Astrocyte (in vitro differentiated cells and primary cell): Measurements from ENCODE around the gene RAD52. TPM values are rescaled to one million over a fixed set of nuclear protein-coding genes. Genes with fewer than 3 reads are reported as not detected.

Experiments
- DNase-seq: peaks from one replicate; pipeline ENCODE4 v3.0.0-alpha.2; 2010; ENCODE audit warnings: low read depth
- FAIRE-seq: peaks from 2 replicates; lab custom pipeline; 2011; peaks lifted over from hg19 to GRCh38; lab: Jason Lieb, UNC
- H2AFZ ChIP-seq: 2 replicates; pipeline ENCODE4 v1.6.0; 2012; ENCODE audit warnings: low read depth, low read length, inconsistent platforms
- H3K27ac ChIP-seq: 2 replicates; pipeline ENCODE4 v1.5.1; 2011; ENCODE audit warnings: low read depth, low read length, inconsistent platforms
- H3K27me3 ChIP-seq: 2 replicates; pipeline ENCODE4 v1.6.0; 2011; ENCODE audit warnings: low read length, inconsistent platforms; ENCODE audit not compliant: insufficient read depth
- H3K36me3 ChIP-seq: 2 replicates; pipeline ENCODE4 v1.5.1; 2011; ENCODE audit warnings: low read length, inconsistent platforms; ENCODE audit not compliant: insufficient read depth
- H3K4me1 ChIP-seq: 2 replicates; pipeline ENCODE4 v1.5.1; 2011; ENCODE audit warnings: low read length, inconsistent platforms; ENCODE audit not compliant: insufficient read depth
- H3K4me2 ChIP-seq: 2 replicates; pipeline ENCODE4 v1.6.0; 2012; ENCODE audit warnings: low read length, inconsistent platforms
- H3K4me3 ChIP-seq: 2 replicates; pipeline ENCODE4 v1.5.1; 2011; ENCODE audit warnings: low read depth, mild to moderate bottlenecking, low read length, inconsistent platforms; ENCODE audit not compliant: insufficient read depth
- H3K79me2 ChIP-seq: 2 replicates; pipeline ENCODE4 v1.6.0; 2012; ENCODE audit warnings: mild to moderate bottlenecking, low read length, inconsistent platforms; ENCODE audit not compliant: insufficient read depth
- H3K9ac ChIP-seq: 2 replicates; pipeline ENCODE4 v1.6.0; 2012; ENCODE audit warnings: mild to moderate bottlenecking, low read length, inconsistent platforms
- H3K9me3 ChIP-seq: 2 replicates; pipeline ENCODE4 v1.5.1; 2012; ENCODE audit warnings: low read depth, mild to moderate bottlenecking, low read length, inconsistent platforms; ENCODE audit not compliant: insufficient read depth
- H4K20me1 ChIP-seq: 2 replicates; pipeline ENCODE4 v1.6.0; 2012; ENCODE audit warnings: low read length, inconsistent platforms; ENCODE audit not compliant: insufficient read depth
- H3K27ac Mint-ChIP-seq: one replicate; pipeline ENCODE4 v1.8.0; 2021; ENCODE audit warnings: mild to moderate bottlenecking, mixed read lengths; ENCODE audit not compliant: unreplicated experiment
- H3K27me3 Mint-ChIP-seq: one replicate; pipeline ENCODE4 v1.8.0; 2021; ENCODE audit warnings: low read depth, mixed read lengths; ENCODE audit not compliant: unreplicated experiment
- H3K36me3 Mint-ChIP-seq: one replicate; pipeline ENCODE4 v1.8.0; 2021; ENCODE audit warnings: low read depth, mixed read lengths; ENCODE audit not compliant: unreplicated experiment
- H3K4me1 Mint-ChIP-seq: one replicate; pipeline ENCODE4 v1.8.0; 2021; ENCODE audit warnings: low read depth, mixed read lengths; ENCODE audit not compliant: unreplicated experiment
- H3K4me3 Mint-ChIP-seq: one replicate; pipeline ENCODE4 v1.8.0; 2021; ENCODE audit warnings: mild to moderate bottlenecking, moderate library complexity, mixed read lengths; ENCODE audit not compliant: unreplicated experiment
- H3K9me3 Mint-ChIP-seq: one replicate; pipeline ENCODE4 v1.8.0; 2021; ENCODE audit warnings: mild to moderate bottlenecking, mixed read lengths; ENCODE audit not compliant: unreplicated experiment
- CTCF ChIP-seq: IDR thresholded peaks from 2 replicates; pipeline ENCODE4 v1.5.1; 2011; ENCODE audit warnings: low read depth, mild to moderate bottlenecking, inconsistent platforms, low read length, moderate library complexity; ENCODE audit not compliant: insufficient read depth
- EZH2 ChIP-seq: IDR thresholded peaks from 2 replicates; pipeline ENCODE4 v1.6.1; 2012; ENCODE audit warnings: mild to moderate bottlenecking, low read length, inconsistent platforms; ENCODE audit not compliant: insufficient read depth
- total RNA-seq: library from RNA; stranded (reverse); gene quantifications from 2 replicates; pipeline ENCODE4 v1.2.1, GENCODE V29; 2021

The RAD52 gene
- total RNA-seq, 1 donor from 2014 or later = 11.7 TPM

- Histone ChIP-seq H3K4me2 (no peak overlapping the region), H2AFZ (no peak overlapping the region), H3K9me3 (no peaks in the 10 kb centered on the region), H4K20me1 (peaks cover 28% of the 10 kb centered on the region), H3K4me3 (no peak overlapping the region), H3K79me2 (no peaks in the 10 kb centered on the region), H3K27me3 (no peaks in the 10 kb centered on the region), H3K27ac (no peak overlapping the region), H3K36me3 (peaks cover 58% of the 10 kb centered on the region), H3K4me1 (peaks cover 3% of the 10 kb centered on the region), H3K9ac (no peak overlapping the region)
- Mint-ChIP-seq H3K27ac (no peak overlapping the region), H3K4me3 (no peak overlapping the region), H3K4me1 (peaks cover 3% of the 10 kb centered on the region), H3K36me3 (peaks cover 31% of the 10 kb centered on the region), H3K27me3 (no peaks in the 10 kb centered on the region), H3K9me3 (no peaks in the 10 kb centered on the region)
- no peak for TF ChIP-seq EZH2
- TF ChIP-seq CTCF = no peak
- FAIRE-seq (no peak), DNase-seq (no peak)
Measured at GRCh38 chr12:905261-906031, 44.0 kb downstream of the RAD52 start.

- Histone ChIP-seq H3K4me1 (peaks cover 3% of the 10 kb centered on the region), H3K27ac (no peak overlapping the region), H3K4me2 (no peak overlapping the region), H3K79me2 (no peaks in the 10 kb centered on the region), H3K9me3 (no peaks in the 10 kb centered on the region), H4K20me1 (peaks cover 33% of the 10 kb centered on the region), H3K4me3 (no peak overlapping the region), H3K9ac (no peak overlapping the region), H3K36me3 (peaks cover 53% of the 10 kb centered on the region), H3K27me3 (no peaks in the 10 kb centered on the region), H2AFZ (no peak overlapping the region)
- Mint-ChIP-seq H3K27me3 (no peaks in the 10 kb centered on the region), H3K4me3 (no peak overlapping the region), H3K36me3 (peaks cover 34% of the 10 kb centered on the region), H3K4me1 (peaks cover 3% of the 10 kb centered on the region), H3K27ac (no peak overlapping the region), H3K9me3 (no peaks in the 10 kb centered on the region)
- DNase-seq (no peak), FAIRE-seq (no peak)
- TF ChIP-seq CTCF (no peak), EZH2 (no peak)
Measured at GRCh38 chr12:904010-904414, 45.5 kb downstream of the RAD52 start.

GRCh38 chr12:903055-903454, 46.4 kb downstream of the RAD52 start:
- TF ChIP-seq EZH2 = no peak
- no peak for TF ChIP-seq CTCF
- no peak for FAIRE-seq

More at GRCh38 chr12:903055-903454, 46.4 kb downstream of the RAD52 start:
- peaks cover 3% of the 10 kb centered on the region for H3K4me1 ChIP-seq
- no peaks in the 10 kb centered on the region for H3K79me2 ChIP-seq
- no peak overlapping the region for H3K9ac ChIP-seq
- H3K4me2 ChIP-seq = no peak overlapping the region
- H3K27ac Mint-ChIP-seq = no peak overlapping the region
- H3K4me3 ChIP-seq = no peak overlapping the region
- no peaks in the 10 kb centered on the region for H3K27me3 Mint-ChIP-seq
- H3K36me3 Mint-ChIP-seq = peaks cover 29% of the 10 kb centered on the region
- H3K9me3 Mint-ChIP-seq = no peaks in the 10 kb centered on the region
- H3K27me3 ChIP-seq = no peaks in the 10 kb centered on the region
- no peak overlapping the region for H2AFZ ChIP-seq
- peaks cover 3% of the 10 kb centered on the region for H3K4me1 Mint-ChIP-seq
- no peak overlapping the region for H3K27ac ChIP-seq
- H3K4me3 Mint-ChIP-seq = no peak overlapping the region
- peaks cover 46% of the 10 kb centered on the region for H3K36me3 ChIP-seq
- H4K20me1 ChIP-seq = peaks cover 33% of the 10 kb centered on the region
- no peak for DNase-seq
- no peaks in the 10 kb centered on the region for H3K9me3 ChIP-seq
